T-helper 1 cell treated with Interleukin-12 subunit alpha and Interleukin-12 subunit beta and Interleukin-4 antibody, amounts not matched to agents 30 μg/mL and 1 μg/mL, for 36 hours (primary cell): ENCODE measurements around the gene HMSD.

Source experiments
- H3K27ac Mint-ChIP-seq: one replicate; pipeline ENCODE4 v1.8.0; 2021; ENCODE audit warnings: mild to moderate bottlenecking, mixed read lengths
- H3K27me3 Mint-ChIP-seq: one replicate; pipeline ENCODE4 v1.8.0; 2021; ENCODE audit warnings: low read depth, mixed read lengths
- H3K36me3 Mint-ChIP-seq: one replicate; pipeline ENCODE4 v1.8.0; 2021; ENCODE audit warnings: low read depth, mixed read lengths
- H3K4me1 Mint-ChIP-seq: one replicate; pipeline ENCODE4 v1.8.0; 2021; ENCODE audit warnings: low read depth, mixed read lengths
- H3K4me3 Mint-ChIP-seq: one replicate; pipeline ENCODE4 v1.8.0; 2021; ENCODE audit warnings: mild to moderate bottlenecking, moderate library complexity, mixed read lengths
- H3K9me3 Mint-ChIP-seq: one replicate; pipeline ENCODE4 v1.8.0; 2021; ENCODE audit warnings: mixed read lengths

Gene HMSD

GRCh38 chr18:63992751-63993150 is 43.6 kb downstream of the HMSD start:
- Mint-ChIP-seq H3K36me3 (peaks cover 3% of the 10 kb centered on the region), H3K27ac (no peak overlapping the region), H3K4me3 (no peak overlapping the region), H3K9me3 (peaks cover 11% of the 10 kb centered on the region), H3K4me1 (peaks cover 3% of the 10 kb centered on the region), H3K27me3 (no peaks in the 10 kb centered on the region)

DNA sequence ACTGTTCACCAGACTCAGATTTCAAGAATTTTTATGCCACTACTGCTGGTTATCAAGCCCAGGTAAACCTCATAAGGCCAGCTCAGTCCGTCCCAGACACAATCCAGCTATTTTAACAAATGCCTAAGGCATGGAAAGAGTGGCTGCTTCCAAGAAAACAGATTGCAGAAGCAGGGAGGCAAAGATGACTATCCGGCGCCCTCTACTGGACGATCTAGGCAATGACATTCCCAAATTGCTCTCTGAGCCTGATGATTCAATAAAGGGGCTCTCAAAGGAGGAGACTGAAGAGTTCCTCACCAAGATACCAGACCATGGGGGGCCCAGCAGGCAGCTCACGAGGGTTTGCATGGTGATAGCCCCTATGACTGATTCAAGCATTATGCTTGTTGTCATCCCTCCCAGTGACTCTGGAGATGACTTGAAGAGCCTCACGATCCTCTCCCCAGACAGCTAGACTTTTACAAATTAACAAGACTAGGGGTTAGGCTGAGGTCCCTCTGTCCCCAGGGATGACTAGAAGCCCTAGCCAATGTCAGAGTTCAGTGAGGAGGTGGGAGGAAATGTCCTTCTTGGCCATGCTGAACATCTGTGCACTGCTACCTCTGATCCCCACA is 45.8 kb downstream of the HMSD start:
- Mint-ChIP-seq H3K27ac (no peak overlapping the region), H3K4me3 (no peak overlapping the region), H3K36me3 (peaks cover 2% of the 10 kb centered on the region), H3K4me1 (peaks cover 3% of the 10 kb centered on the region), H3K9me3 (peaks cover 11% of the 10 kb centered on the region), H3K27me3 (no peaks in the 10 kb centered on the region)

DNA sequence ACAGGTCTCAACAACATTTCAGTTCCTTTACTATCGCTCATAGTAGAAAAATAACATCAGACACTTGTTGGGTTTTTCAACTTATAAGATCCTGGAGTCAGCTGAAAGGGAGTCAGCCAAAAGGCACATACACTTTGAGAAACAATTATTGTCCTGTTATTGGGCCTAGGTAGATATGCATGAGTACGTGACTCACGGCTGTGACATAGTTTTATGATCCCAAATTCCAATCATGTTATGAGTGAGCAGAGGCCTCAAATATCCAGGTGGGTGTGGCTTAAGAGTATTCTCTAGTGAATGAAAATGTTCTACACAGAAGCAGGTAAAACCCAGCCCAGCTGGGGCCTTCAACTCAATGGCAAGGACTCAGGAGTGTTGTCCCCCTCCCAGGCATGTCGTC is 47.9 kb downstream of the HMSD start:
- Mint-ChIP-seq H3K9me3 (peaks cover 14% of the 10 kb centered on the region), H3K27me3 (no peaks in the 10 kb centered on the region), H3K27ac (no peak overlapping the region), H3K4me1 (peaks cover 3% of the 10 kb centered on the region), H3K4me3 (no peak overlapping the region), H3K36me3 (peaks cover 2% of the 10 kb centered on the region)

- no peak overlapping the region for H3K4me3 Mint-ChIP-seq
- peaks cover under 1% of the 10 kb centered on the region for H3K4me1 Mint-ChIP-seq
- peaks cover 2% of the 10 kb centered on the region for H3K36me3 Mint-ChIP-seq
- H3K27me3 Mint-ChIP-seq, result no peaks in the 10 kb centered on the region
- H3K9me3 Mint-ChIP-seq, result peaks cover 14% of the 10 kb centered on the region
- H3K27ac Mint-ChIP-seq, result no peak overlapping the region
These were observed 48.5 kb downstream of the HMSD start for GRCh38 chr18:63997606-63998005.

DNA sequence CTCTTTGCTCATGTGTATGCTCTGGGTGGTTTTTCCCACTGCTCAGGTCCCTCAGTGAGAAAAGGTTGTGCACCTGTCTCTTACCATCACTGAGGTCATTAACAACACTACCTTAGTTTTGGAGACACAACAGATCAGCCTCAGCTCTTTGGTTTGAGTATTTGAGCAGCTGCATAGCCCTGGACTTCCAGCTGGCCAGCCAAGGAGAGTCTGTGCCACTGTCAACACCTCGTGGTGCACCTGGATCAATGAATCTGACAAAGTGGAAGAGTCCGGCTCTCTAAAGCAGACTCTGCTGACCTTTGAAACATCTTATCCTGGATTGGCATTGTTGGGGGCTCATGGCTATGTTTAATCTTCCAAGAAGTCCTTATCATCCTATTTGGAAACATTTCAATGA is 50.8 kb downstream of the HMSD start:
- H3K27me3 Mint-ChIP-seq, result peaks cover 8% of the 10 kb centered on the region
- no peak overlapping the region for H3K27ac Mint-ChIP-seq
- peaks cover 2% of the 10 kb centered on the region for H3K36me3 Mint-ChIP-seq
- no peaks in the 10 kb centered on the region for H3K4me1 Mint-ChIP-seq
- H3K9me3 Mint-ChIP-seq, result peaks cover 17% of the 10 kb centered on the region
- no peak overlapping the region for H3K4me3 Mint-ChIP-seq

GRCh38 chr18:64002581-64002980 is 53.5 kb downstream of the HMSD start:
- Mint-ChIP-seq H3K27me3 (peaks cover 8% of the 10 kb centered on the region), H3K27ac (no peak overlapping the region), H3K9me3 (peaks cover 6% of the 10 kb centered on the region), H3K4me1 (no peaks in the 10 kb centered on the region), H3K4me3 (no peak overlapping the region), H3K36me3 (no peaks in the 10 kb centered on the region)

DNA sequence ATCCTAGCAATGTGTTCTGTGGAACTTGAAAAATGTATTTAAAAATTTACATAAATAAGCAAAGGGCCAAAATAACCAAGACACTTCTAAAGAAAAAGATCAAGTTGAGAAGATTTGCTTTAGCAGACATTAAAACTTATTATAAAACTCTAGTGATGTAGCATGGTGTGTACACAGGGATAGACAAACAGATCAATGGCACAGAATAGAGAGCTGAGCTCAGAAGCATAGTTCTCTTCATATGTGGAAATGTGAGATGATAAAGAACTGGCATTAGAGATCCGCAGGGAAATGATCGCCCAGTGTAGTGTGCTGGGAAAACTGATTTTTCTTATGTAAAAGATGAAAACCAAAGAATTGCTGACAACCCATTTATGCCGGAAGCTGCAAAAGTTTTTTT is 60.2 kb downstream of the HMSD start:
- no peaks in the 10 kb centered on the region for H3K27me3 Mint-ChIP-seq
- no peaks in the 10 kb centered on the region for H3K4me1 Mint-ChIP-seq
- H3K4me3 Mint-ChIP-seq, result no peak overlapping the region
- H3K9me3 Mint-ChIP-seq, result no peaks in the 10 kb centered on the region
- H3K36me3 Mint-ChIP-seq, result no peaks in the 10 kb centered on the region
- H3K27ac Mint-ChIP-seq, result no peak overlapping the region
